PC-3 (cell line): ENCODE measurements around the gene PPIP5K1. TPM values are rescaled to one million over a fixed set of nuclear protein-coding genes. Genes with fewer than 3 reads are reported as not detected.
"Not testable (repeated sequence)": the region's sequence is repeated elsewhere in the genome, so short reads cannot be mapped to it uniquely, and the experiment has no call there.

ENCODE experiments used
- ATAC-seq: fragments of 200-7000 bp; cut with Tn5 transposase; 2 replicates; pipeline ENCODE4 v1.9.1; 2020; ENCODE audit warnings: mild to moderate bottlenecking, moderate library complexity
- BruUV-seq: library from RNA; stranded (reverse); fragments of 400-500 nt; replicated peaks from 2 replicates; lab custom pipeline; 2021; lab: Mats Ljungman, UMichigan
- CTCF ChIA-PET: fragments of 300-600 bp; sonication (Branson Sonifier 250); formaldehyde crosslinking; loops from one replicate; lab custom pipeline; 2022; ENCODE audit warnings: antibody characterized with exemption; lab: Charles Lee
- POLR2A ChIA-PET: fragments of 300-600 bp; sonication (Branson Sonifier 250); formaldehyde crosslinking; loops from one replicate; lab custom pipeline; 2022; ENCODE audit warnings: antibody characterized with exemption; ENCODE audit not compliant: unreplicated experiment; lab: Charles Lee
- DNase-seq: peaks from one replicate; pipeline ENCODE4 v3.0.0-alpha.2; 2015
- H2AFZ ChIP-seq: fragments of 300-600 bp; sonication (generic); 2 replicates; pipeline ENCODE4 v1.6.0; 2016; ENCODE audit warnings: antibody characterized with exemption, low read length
- H3F3A ChIP-seq: fragments of 300-600 bp; sonication (generic); one replicate; pipeline ENCODE4 v1.6.0; 2017; ENCODE audit warnings: antibody characterized with exemption, low read length, control low read depth, mild to moderate bottlenecking; ENCODE audit not compliant: unreplicated experiment
- H3K27ac ChIP-seq: fragments of 300-600 bp; sonication (generic); 2 replicates; pipeline ENCODE4 v1.5.1; 2016; ENCODE audit warnings: mild to moderate bottlenecking, low read length
- H3K27me3 ChIP-seq: fragments of 300-600 bp; sonication (generic); 2 replicates; pipeline ENCODE4 v1.6.1; 2016; ENCODE audit warnings: low read length, mixed read lengths
- H3K36me3 ChIP-seq: fragments of 300-600 bp; sonication (generic); 2 replicates; pipeline ENCODE4 v1.6.1; 2016; ENCODE audit warnings: low read depth, mixed run types, low read length, mixed read lengths
- H3K4me1 ChIP-seq: fragments of 300-600 bp; sonication (generic); 2 replicates; pipeline ENCODE4 v1.5.1; 2016; ENCODE audit warnings: low read length; ENCODE audit not compliant: insufficient read depth
- H3K4me2 ChIP-seq: fragments of 300-600 bp; sonication (generic); 2 replicates; pipeline ENCODE4 v1.6.0; 2016; ENCODE audit warnings: low read length
- H3K4me3 ChIP-seq: fragments of 300-600 bp; sonication (generic); 2 replicates; pipeline ENCODE4 v1.5.1; 2016; ENCODE audit warnings: mild to moderate bottlenecking, low read length, mixed read lengths
- H3K79me2 ChIP-seq: fragments of 300-600 bp; sonication (generic); 2 replicates; pipeline ENCODE4 v1.6.1; 2017; ENCODE audit warnings: low read length, mixed read lengths
- H3K9ac ChIP-seq: fragments of 300-600 bp; sonication (generic); 2 replicates; pipeline ENCODE4 v1.6.0; 2016; ENCODE audit warnings: mild to moderate bottlenecking, low read length
- H3K9me2 ChIP-seq: fragments of 300-600 bp; sonication (generic); replicated peaks from 2 replicates; pipeline ENCODE4 v1.6.1; 2016; ENCODE audit warnings: mixed run types, low read length, mixed read lengths
- H3K9me3 ChIP-seq: fragments of 300-600 bp; sonication (generic); 2 replicates; pipeline ENCODE4 v1.6.1; 2016; ENCODE audit warnings: low read length, mixed read lengths
- H4K20me1 ChIP-seq: fragments of 300-600 bp; sonication (generic); 2 replicates; pipeline ENCODE4 v1.6.1; 2016; ENCODE audit warnings: low read length, mixed read lengths
- EZH2 ChIP-seq: fragments of 300-600 bp; sonication (generic); IDR thresholded peaks from one replicate; pipeline ENCODE4 v1.6.1; 2017; ENCODE audit warnings: antibody characterized with exemption, mild to moderate bottlenecking, low read length; ENCODE audit not compliant: unreplicated experiment
- EZH2phosphoT487 ChIP-seq: fragments of 300-600 bp; sonication (generic); IDR thresholded peaks from 2 replicates; pipeline ENCODE4 v1.6.1; 2018; ENCODE audit warnings: mild to moderate bottlenecking, antibody characterized with exemption, low read length, borderline replicate concordance
- intact Hi-C: fragments of 100-400 bp; cut with micrococcal nuclease; formaldehyde crosslinking; loops from 2 replicates; pipeline ENCODE4 v1.9.0; 2023
- total RNA-seq: library from RNA; depleted of rRNA; stranded (reverse); fragments of >200 nt; gene quantifications from 2 replicates; pipeline ENCODE4 v1.2.3, GENCODE V29; 2014
- TF ChIP-seq, protein P1 (sequence below): fragments of 300-600 bp; sonication (generic); conservative IDR thresholded peaks from 2 replicates; pipeline ENCODE4 v1.5.1; 2017; ENCODE audit warnings: antibody characterized with exemption, low read depth, mild to moderate bottlenecking, low read length

Gene PPIP5K1
- total RNA-seq, 1 experiment from 2014 or later, result 19.8 TPM

DNA sequence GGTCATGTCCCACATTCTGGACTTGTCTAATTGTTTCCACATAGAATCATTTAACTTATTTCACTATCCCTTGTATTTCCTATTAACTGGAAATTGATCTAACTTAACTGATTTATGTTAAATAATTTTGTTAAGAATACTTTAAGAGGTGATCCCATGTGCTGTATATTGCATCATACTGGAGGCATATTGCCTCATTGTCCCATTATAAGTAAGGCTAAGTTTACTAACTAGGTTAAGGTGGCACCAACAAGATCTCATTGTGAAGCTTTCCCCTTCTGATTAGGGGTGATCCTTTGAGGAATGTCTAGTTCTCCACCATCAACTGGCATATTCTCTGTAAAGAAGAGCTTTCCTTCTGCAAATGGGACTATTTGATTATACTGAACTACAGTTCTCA lies 48.2 kb downstream of the PPIP5K1 start:
- H2AFZ ChIP-seq, result no peak overlapping the region
- CTCF ChIA-PET, result no interaction called here

DNA sequence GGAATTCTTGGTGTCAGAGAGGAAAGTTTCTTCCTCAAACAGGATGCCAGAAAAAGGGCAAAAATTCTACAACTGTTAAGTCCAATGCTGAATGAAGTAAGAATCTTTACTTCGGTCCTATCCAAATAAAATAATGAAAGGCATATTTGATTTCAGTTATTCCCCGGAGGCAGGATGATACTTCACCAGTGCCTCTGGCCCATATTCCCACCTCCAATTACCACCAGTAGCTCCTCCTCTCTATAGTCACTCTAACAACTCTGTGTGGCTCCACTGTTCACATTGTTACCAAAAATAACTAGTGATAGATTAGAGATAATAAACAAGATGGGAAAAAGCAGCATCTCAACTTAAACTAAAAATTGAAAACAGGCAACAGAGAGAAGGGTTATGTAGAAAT lies 51.9 kb downstream of the PPIP5K1 start:
- CTCF ChIA-PET, result no interaction called here
- intact Hi-C loops, result no loop called here
- POLR2A ChIA-PET, result no interaction called here
- Histone ChIP-seq H3K27me3 (no peaks in the 10 kb centered on the region), H2AFZ (no peak overlapping the region), H3K9ac (no peak overlapping the region), H3K9me2 (no peaks in the 10 kb centered on the region), H3K9me3 (no peaks in the 10 kb centered on the region), H3K27ac (no peak overlapping the region), H3F3A (no peaks in the 10 kb centered on the region), H3K4me2 (no peak overlapping the region), H3K4me3 (no peak overlapping the region), H3K79me2 (no peaks in the 10 kb centered on the region), H3K36me3 (peaks cover 12% of the 10 kb centered on the region; the same call in 1 of the 2 replicates), H4K20me1 (no peaks in the 10 kb centered on the region), H3K4me1 (no peaks in the 10 kb centered on the region)
- TF ChIP-seq EZH2, result no peak
- TF ChIP-seq, protein P1, sequence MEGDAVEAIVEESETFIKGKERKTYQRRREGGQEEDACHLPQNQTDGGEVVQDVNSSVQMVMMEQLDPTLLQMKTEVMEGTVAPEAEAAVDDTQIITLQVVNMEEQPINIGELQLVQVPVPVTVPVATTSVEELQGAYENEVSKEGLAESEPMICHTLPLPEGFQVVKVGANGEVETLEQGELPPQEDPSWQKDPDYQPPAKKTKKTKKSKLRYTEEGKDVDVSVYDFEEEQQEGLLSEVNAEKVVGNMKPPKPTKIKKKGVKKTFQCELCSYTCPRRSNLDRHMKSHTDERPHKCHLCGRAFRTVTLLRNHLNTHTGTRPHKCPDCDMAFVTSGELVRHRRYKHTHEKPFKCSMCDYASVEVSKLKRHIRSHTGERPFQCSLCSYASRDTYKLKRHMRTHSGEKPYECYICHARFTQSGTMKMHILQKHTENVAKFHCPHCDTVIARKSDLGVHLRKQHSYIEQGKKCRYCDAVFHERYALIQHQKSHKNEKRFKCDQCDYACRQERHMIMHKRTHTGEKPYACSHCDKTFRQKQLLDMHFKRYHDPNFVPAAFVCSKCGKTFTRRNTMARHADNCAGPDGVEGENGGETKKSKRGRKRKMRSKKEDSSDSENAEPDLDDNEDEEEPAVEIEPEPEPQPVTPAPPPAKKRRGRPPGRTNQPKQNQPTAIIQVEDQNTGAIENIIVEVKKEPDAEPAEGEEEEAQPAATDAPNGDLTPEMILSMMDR, result no peak
- TF ChIP-seq EZH2phosphoT487, result no peak
- BruUV-seq, result no TSS peak
- no peak for DNase-seq
- ATAC-seq, result no peak

More for the DNA sequence above, 48.2 kb downstream of the PPIP5K1 start:
- H3K9ac ChIP-seq, result no peak overlapping the region
- DNase-seq (no peak), ATAC-seq (no peak)
- H3K4me3 ChIP-seq, result no peak overlapping the region
- H3K27ac ChIP-seq, result no peak overlapping the region
- H3F3A ChIP-seq, result no peaks in the 10 kb centered on the region
- no peaks in the 10 kb centered on the region for H3K27me3 ChIP-seq
- no peaks in the 10 kb centered on the region for H3K79me2 ChIP-seq
- H3K4me1 ChIP-seq, result no peaks in the 10 kb centered on the region
- no peaks in the 10 kb centered on the region for H4K20me1 ChIP-seq
- H3K9me3 ChIP-seq, result no peaks in the 10 kb centered on the region
- H3K36me3 ChIP-seq, result no peaks in the 10 kb centered on the region; the same call in 1 of the 2 replicates
- POLR2A ChIA-PET, result no interaction called here
- no peak overlapping the region for H3K4me2 ChIP-seq
- no peaks in the 10 kb centered on the region for H3K9me2 ChIP-seq
- BruUV-seq, result no TSS peak
- TF ChIP-seq EZH2, result no peak
- TF ChIP-seq, protein P1, result no peak
- TF ChIP-seq EZH2phosphoT487, result no peak
- intact Hi-C loops, result no loop called here

DNA sequence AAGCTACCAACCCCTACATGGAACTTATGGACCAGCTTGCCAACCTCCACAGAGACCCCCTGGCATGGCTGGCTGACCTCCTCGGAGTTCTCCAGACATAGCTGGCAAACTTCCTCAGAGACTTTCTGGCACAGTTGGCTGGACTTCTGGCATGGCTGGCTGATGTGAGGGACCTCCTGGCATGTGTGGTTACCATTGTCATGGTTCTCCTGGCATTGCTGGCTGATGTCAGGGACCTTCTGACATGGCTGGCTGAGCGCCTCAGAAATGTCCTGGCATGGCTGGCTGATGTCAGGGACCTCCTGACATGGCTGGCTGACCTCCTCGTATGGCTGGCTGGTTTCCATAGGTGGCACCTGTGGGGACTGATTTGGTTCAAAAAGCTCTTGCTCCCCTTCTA lies 55.1 kb downstream of the PPIP5K1 start:
- no TSS peak for BruUV-seq
- Histone ChIP-seq H3K36me3 (peaks cover 12% of the 10 kb centered on the region; the same call in 1 of the 2 replicates), H3K9ac (no peak overlapping the region), H3K27me3 (no peaks in the 10 kb centered on the region), H4K20me1 (no peaks in the 10 kb centered on the region), H3K9me3 (no peaks in the 10 kb centered on the region), H3K27ac (no peak overlapping the region), H3K4me1 (no peaks in the 10 kb centered on the region), H3K79me2 (no peaks in the 10 kb centered on the region), H2AFZ (no peak overlapping the region), H3K9me2 (no peaks in the 10 kb centered on the region), H3F3A (no peaks in the 10 kb centered on the region), H3K4me3 (no peak overlapping the region), H3K4me2 (no peak overlapping the region)
- intact Hi-C loops, result no loop called here
- POLR2A ChIA-PET, result no interaction called here
- CTCF ChIA-PET, result no interaction called here
- ATAC-seq (no peak), DNase-seq (no peak)
- TF ChIP-seq EZH2 (no peak), EZH2phosphoT487 (no peak)
- TF ChIP-seq, protein P1, result no peak

DNA sequence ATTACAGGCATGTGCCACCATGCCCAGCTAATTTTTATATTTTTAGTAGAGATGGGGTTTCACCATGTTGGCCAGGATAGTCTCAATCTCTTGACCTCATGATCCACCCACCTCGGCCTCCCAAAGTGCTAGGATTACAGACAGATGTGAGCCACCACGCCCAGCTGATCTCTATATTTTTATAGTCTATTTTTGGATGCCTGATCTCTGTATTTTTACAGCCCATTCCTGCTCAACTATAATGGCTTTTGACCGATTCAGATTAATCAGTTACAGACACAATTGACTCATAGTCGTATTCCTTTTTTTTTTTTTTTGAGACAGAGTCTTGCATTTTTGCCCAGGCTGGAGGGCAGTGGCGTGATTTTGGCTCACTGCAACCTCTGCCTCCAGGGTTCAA lies 57.2 kb downstream of the PPIP5K1 start:
- POLR2A ChIA-PET, H4K20me1 ChIP-seq, intact Hi-C loops, H3K4me2 ChIP-seq, H3K4me1 ChIP-seq, H3F3A ChIP-seq, H3K4me3 ChIP-seq, H3K9ac ChIP-seq, H3K9me2 ChIP-seq, DNase-seq, CTCF ChIA-PET, H3K79me2 ChIP-seq, H3K27me3 ChIP-seq, H3K9me3 ChIP-seq, ATAC-seq, BruUV-seq, H2AFZ ChIP-seq, H3K27ac ChIP-seq: not testable (repeated sequence)
- peaks cover 12% of the 10 kb centered on the region; the same call in 1 of the 2 replicates for H3K36me3 ChIP-seq
